GM12892 (cell line): ENCODE data around the gene SLC13A3.

ENCODE experiments used
- POLR2A ChIP-seq: IDR thresholded peaks from 2 replicates; pipeline ENCODE4 v1.6.1; 2011; ENCODE audit warnings: low read depth, low read length, control low read depth
- POLR2AphosphoS5 ChIP-seq: IDR thresholded peaks from 2 replicates; pipeline ENCODE4 v1.6.1; 2011; ENCODE audit warnings: low read depth, low read length, control low read depth
- TAF1 ChIP-seq: IDR thresholded peaks from 2 replicates; pipeline ENCODE4 v1.6.1; 2011; ENCODE audit warnings: low read depth, mild to moderate bottlenecking, control low read depth, low read length, borderline replicate concordance

- TF ChIP-seq POLR2AphosphoS5 (no peak), POLR2A (no peak), TAF1 (no peak)
These were observed 87.9 kb downstream of the SLC13A3 start for GRCh38 chr20:46563170-46563859.
